Measurements from ENCODE around the gene PKD2. TPM values are rescaled to one million over a fixed set of nuclear protein-coding genes. Genes with fewer than 3 reads are reported as not detected.
"Not testable (repeated sequence)": the region's sequence is repeated elsewhere in the genome, so short reads cannot be mapped to it uniquely, and the experiment has no call there.

The PKD2 gene
- total RNA-seq, 1 donor from 2014 or later: 119 TPM

GRCh38 chr4:88115587-88115986 is 108.2 kb downstream of the PKD2 start:
- H3K27ac ChIP-seq: no peak overlapping the region
- TF ChIP-seq, protein P1, sequence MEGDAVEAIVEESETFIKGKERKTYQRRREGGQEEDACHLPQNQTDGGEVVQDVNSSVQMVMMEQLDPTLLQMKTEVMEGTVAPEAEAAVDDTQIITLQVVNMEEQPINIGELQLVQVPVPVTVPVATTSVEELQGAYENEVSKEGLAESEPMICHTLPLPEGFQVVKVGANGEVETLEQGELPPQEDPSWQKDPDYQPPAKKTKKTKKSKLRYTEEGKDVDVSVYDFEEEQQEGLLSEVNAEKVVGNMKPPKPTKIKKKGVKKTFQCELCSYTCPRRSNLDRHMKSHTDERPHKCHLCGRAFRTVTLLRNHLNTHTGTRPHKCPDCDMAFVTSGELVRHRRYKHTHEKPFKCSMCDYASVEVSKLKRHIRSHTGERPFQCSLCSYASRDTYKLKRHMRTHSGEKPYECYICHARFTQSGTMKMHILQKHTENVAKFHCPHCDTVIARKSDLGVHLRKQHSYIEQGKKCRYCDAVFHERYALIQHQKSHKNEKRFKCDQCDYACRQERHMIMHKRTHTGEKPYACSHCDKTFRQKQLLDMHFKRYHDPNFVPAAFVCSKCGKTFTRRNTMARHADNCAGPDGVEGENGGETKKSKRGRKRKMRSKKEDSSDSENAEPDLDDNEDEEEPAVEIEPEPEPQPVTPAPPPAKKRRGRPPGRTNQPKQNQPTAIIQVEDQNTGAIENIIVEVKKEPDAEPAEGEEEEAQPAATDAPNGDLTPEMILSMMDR (IDR thresholded peaks at IDR 0.05): no peak
- no peak for DNase-seq (ENCODE audit: low spot score in 2 of 2)
- no peaks in the 10 kb centered on the region for H3K4me1 ChIP-seq
- intact Hi-C loops (cut with DNase I): no loop called here
- H3K9me3 ChIP-seq: peaks cover 0 to 14% of the 10 kb centered on the region in 2 donors
- H3K4me3 ChIP-seq: no peak overlapping the region
- H3K36me3 ChIP-seq: no peaks in the 10 kb centered on the region
- no peaks in the 10 kb centered on the region for H3K27me3 ChIP-seq

GRCh38 chr4:88119943-88120342 is 112.5 kb downstream of the PKD2 start:
- TF ChIP-seq, protein P1 (IDR thresholded peaks at IDR 0.05): no peak
- H3K27me3 ChIP-seq: no peaks in the 10 kb centered on the region
- H3K4me1 ChIP-seq: no peaks in the 10 kb centered on the region
- no peak overlapping the region for H3K4me3 ChIP-seq
- intact Hi-C loops (cut with DNase I): no loop called here
- no peaks in the 10 kb centered on the region for H3K36me3 ChIP-seq
- peaks cover 0 to 14% of the 10 kb centered on the region in 2 donors for H3K9me3 ChIP-seq
- H3K27ac ChIP-seq: no peak overlapping the region
- DNase-seq (ENCODE audit: low spot score in 2 of 2): no peak

- H3K27ac ChIP-seq; H3K4me1 ChIP-seq; DNase-seq (ENCODE audit: low spot score in 2 of 2); H3K36me3 ChIP-seq; H3K27me3 ChIP-seq; H3K4me3 ChIP-seq; intact Hi-C loops (cut with DNase I): not testable (repeated sequence)
- H3K9me3 ChIP-seq: peaks cover 0 to 14% of the 10 kb centered on the region in 2 donors
Measured at GRCh38 chr4:88122260-88122659, 114.8 kb downstream of the PKD2 start.

Other genes with a start within 250 kb of the PKD2 start
- not detected for gene IBSP, start 208.1 kb upstream of the PKD2 start, total RNA-seq
- not detected for gene MEPE, start 174.7 kb upstream of the PKD2 start, total RNA-seq
- gene SPP1, start 31.9 kb upstream of the PKD2 start, total RNA-seq: 0.75 TPM
- gene ABCG2, start 151.0 kb downstream of the PKD2 start, total RNA-seq: 6.1 TPM